ENCODE measurements around the gene FEM1C. TPM values are rescaled to one million over a fixed set of nuclear protein-coding genes. Genes with fewer than 3 reads are reported as not detected.

FEM1C gene
- total and polyA plus RNA-seq, 10 donors, result 3.1 to 22.7 (median 16.9) TPM

- no peaks in the 10 kb centered on the region for H3K9me3 ChIP-seq
- no peaks in the 10 kb centered on the region for H3K27me3 ChIP-seq (replicated peaks in 1 of 7)
- no peak overlapping the region for H3K27ac ChIP-seq
- H3K4me1 ChIP-seq, result no peaks in the 10 kb centered on the region
- no peak for DNase-seq
- H3K36me3 ChIP-seq, result peaks cover 0 to 4% (median 0%) of the 10 kb centered on the region in 6 donors
- intact Hi-C loops (cut with DNase I; ENCODE audit: low total_unique reads), result no loop called here
- WGBS, 5 donors, result 95 to 100% (median 100%) methylated on average over 1 of the region's 1 CpG
- TF ChIP-seq POLR2AphosphoS5 (IDR thresholded peaks at IDR 0.05) (no peak), CTCF (IDR thresholded peaks at IDR 0.05 in 8 of 11, conservative IDR thresholded peaks at IDR 0.05 in 3 of 11) (no peak)
- no peak overlapping the region for H3K4me3 ChIP-seq
These were observed 28.2 kb downstream of the FEM1C start for GRCh38 chr5:115516372-115516771.

GRCh38 chr5:115514220-115514619, 30.4 kb downstream of the FEM1C start:
- Histone ChIP-seq H3K27me3 (replicated peaks in 1 of 7) (no peaks in the 10 kb centered on the region), H3K4me1 (no peaks in the 10 kb centered on the region), H3K4me3 (no peak overlapping the region), H3K36me3 (no peaks in the 10 kb centered on the region), H3K27ac (no peak overlapping the region), H3K9me3 (no peaks in the 10 kb centered on the region)
- 91 to 96% (median 93%) methylated on average over 5 of the region's 5 CpGs for WGBS, 5 donors
- DNase-seq, result no peak
- intact Hi-C loops (cut with DNase I; ENCODE audit: low total_unique reads), result no loop called here
- TF ChIP-seq POLR2AphosphoS5 (IDR thresholded peaks at IDR 0.05) (no peak), CTCF (IDR thresholded peaks at IDR 0.05 in 8 of 11, conservative IDR thresholded peaks at IDR 0.05 in 3 of 11) (no peak), POLR2A (IDR thresholded peaks at IDR 0.05) (no peak)

- Histone ChIP-seq H3K9me3 (no peaks in the 10 kb centered on the region), H3K4me3 (no peak overlapping the region), H3K4me1 (no peaks in the 10 kb centered on the region), H3K27me3 (replicated peaks in 1 of 7) (no peaks in the 10 kb centered on the region), H3K27ac (no peak overlapping the region), H3K36me3 (no peaks in the 10 kb centered on the region)
- no peak for TF ChIP-seq POLR2AphosphoS5 (IDR thresholded peaks at IDR 0.05)
- TF ChIP-seq POLR2A (IDR thresholded peaks at IDR 0.05), result no peak
- no peak for TF ChIP-seq CTCF (IDR thresholded peaks at IDR 0.05 in 8 of 11, conservative IDR thresholded peaks at IDR 0.05 in 3 of 11)
- no peak for DNase-seq
- intact Hi-C loops (cut with DNase I; ENCODE audit: low total_unique reads), result no loop called here
- 89 to 96% (median 94%) methylated on average over 3 of the region's 3 CpGs for WGBS, 5 donors
These were observed 32.9 kb downstream of the FEM1C start for GRCh38 chr5:115511632-115512031.

GRCh38 chr5:115510145-115510645, 34.4 kb downstream of the FEM1C start:
- no peaks in the 10 kb centered on the region for H3K36me3 ChIP-seq
- no peaks in the 10 kb centered on the region for H3K4me1 ChIP-seq
- no peaks in the 10 kb centered on the region for H3K27me3 ChIP-seq (replicated peaks in 1 of 7)
- no peak for TF ChIP-seq CTCF (IDR thresholded peaks at IDR 0.05 in 8 of 11, conservative IDR thresholded peaks at IDR 0.05 in 3 of 11)
- TF ChIP-seq POLR2A (IDR thresholded peaks at IDR 0.05), result no peak
- H3K4me3 ChIP-seq, result no peak overlapping the region
- intact Hi-C loops (cut with DNase I; ENCODE audit: low total_unique reads), result no loop called here
- no peak for DNase-seq
- WGBS, 5 donors, result 0 to 86% (median 1%) methylated on average over 1 of the region's 1 CpG
- no peak overlapping the region for H3K27ac ChIP-seq
- H3K9me3 ChIP-seq, result no peaks in the 10 kb centered on the region

Measured in spleen (tissue), 11 donors.